Activated CD4-positive, CD25-positive, alpha-beta regulatory T cell treated with anti-CD3 and anti-CD28 coated beads, Interleukin-2, amount 50 U/mL, for 24 hours (primary cell): ENCODE measurements around the gene EEF2.
A peak's percentile ranks its signal among the peaks of the same experiment; 100 is the strongest.

ENCODE experiments used
- ATAC-seq, 2 donors: fragments of 150-1000 bp; cut with Tn5 transposase; one replicate each; pipeline ENCODE4 v1.10.0; 2021; ENCODE audit warnings: mild to moderate bottlenecking in 1 of 2, moderate library complexity in 1 of 2

Gene EEF2

GRCh38 chr19:3984908-3985642 is at the start of gene EEF2:
EEF2 (minus strand) TSS chr19:3985463; CDS start chr19:3985380, 83 bp downstream.
- ATAC-seq: peak; percentile 48 to 49

- no peak for ATAC-seq
Observed at GRCh38 chr19:4034048-4035017, 49.1 kb upstream of the EEF2 start.

GRCh38 chr19:4033028-4033956 is 48.0 kb upstream of the EEF2 start:
- no peak for ATAC-seq

- no peak for ATAC-seq
Observed at GRCh38 chr19:4032436-4032835, 47.2 kb upstream of the EEF2 start.

- no peak for ATAC-seq
Observed at GRCh38 chr19:4031420-4031819, 46.2 kb upstream of the EEF2 start.

- no peak for ATAC-seq
Observed at GRCh38 chr19:4030981-4031380, 45.7 kb upstream of the EEF2 start.

- no peak for ATAC-seq
Observed at GRCh38 chr19:4030552-4030951, 45.3 kb upstream of the EEF2 start.

GRCh38 chr19:4029247-4029614 is 44.0 kb upstream of the EEF2 start:
- no peak for ATAC-seq

GRCh38 chr19:4028334-4029246 is 43.3 kb upstream of the EEF2 start:
- ATAC-seq: no peak

- no peak for ATAC-seq
Observed at GRCh38 chr19:4027146-4027545, 41.9 kb upstream of the EEF2 start.

- no peak for ATAC-seq
Observed at GRCh38 chr19:4025317-4025716, 40.1 kb upstream of the EEF2 start.

GRCh38 chr19:4023600-4024398 is 38.5 kb upstream of the EEF2 start:
- no peak for ATAC-seq

- ATAC-seq: no peak
Observed at GRCh38 chr19:4019578-4019977, 34.3 kb upstream of the EEF2 start.

- ATAC-seq: no peak
Observed at GRCh38 chr19:4018775-4019504, 33.7 kb upstream of the EEF2 start.

- ATAC-seq: no peak
Observed at GRCh38 chr19:4018140-4018613, 32.9 kb upstream of the EEF2 start.

- ATAC-seq: no peak
Observed at GRCh38 chr19:4016903-4017638, 31.8 kb upstream of the EEF2 start.

- no peak for ATAC-seq
Observed at GRCh38 chr19:4016486-4016885, 31.2 kb upstream of the EEF2 start.

- ATAC-seq: no peak
Observed at GRCh38 chr19:4015705-4016402, 30.6 kb upstream of the EEF2 start.
